ENCODE data around the gene SPATA12. TPM values are rescaled to one million over a fixed set of nuclear protein-coding genes. Genes with fewer than 3 reads are reported as not detected.

Gene SPATA12
- total RNA-seq, 1 experiment from 2014 or later, result 0.10 TPM

- no peaks in the 10 kb centered on the region for H3K9me3 ChIP-seq (ENCODE audit: control insufficient read depth, insufficient read depth, low read depth, low read length)
- intact Hi-C loops (cut with micrococcal nuclease; ENCODE audit: unreplicated experiment) (loop anchor here (5.0 kb wide), 1 partner anchor 55 kb away; no protein-coding TSS in a partner anchor), in situ Hi-C loops (cut with HindIII; ENCODE audit: low pct_unique_long_range_greater_than_20kb, low sequenced_read_pairs) (no loop called here)
- peak overlapping the region in 1 of 2 experiments; percentile 26; a peak in 2 of 4 replicates for H3K4me3 ChIP-seq (ENCODE audit: low read depth in 2 of 2, low read length in 2 of 2)
- peak overlapping the region; percentile 82 for H3K27ac ChIP-seq (ENCODE audit: low read length)
- ATAC-seq, result peak; percentile 60
- H3K36me3 ChIP-seq (ENCODE audit: control insufficient read depth, insufficient read depth, low read length), result no peaks in the 10 kb centered on the region
- ChIA-PET CTCF (no interaction called here), POLR2A (no interaction called here)
- DNase-seq (ENCODE audit: low read depth, low spot score), result no peak
- no peaks in the 10 kb centered on the region for H3K27me3 ChIP-seq (ENCODE audit: control insufficient read depth, insufficient read depth, low read length)
- H3K4me1 ChIP-seq (ENCODE audit: control insufficient read depth, insufficient read depth, low read length), result peaks cover 31% of the 10 kb centered on the region
- TF ChIP-seq CTCF (IDR thresholded peaks at IDR 0.05), result no peak
- no peak for TF ChIP-seq REST (IDR thresholded peaks at IDR 0.05; ENCODE audit: insufficient read depth in 1 of 2, low read depth in 2 of 2, low read length in 1 of 2)
- no peak for TF ChIP-seq TCF7L2 (IDR thresholded peaks at IDR 0.05; ENCODE audit: low read depth, low read length)
- no peak for TF ChIP-seq SIN3A (IDR thresholded peaks at IDR 0.05; ENCODE audit: borderline replicate concordance, insufficient read depth, low read depth, low read length)
- TF ChIP-seq POLR2AphosphoS5 (IDR thresholded peaks at IDR 0.05; ENCODE audit: low read depth, low read length), result no peak
- no TSS peak for BruUV-seq (replicated peaks)
Measured at GRCh38 chr3:57062101-57062631, 1.7 kb downstream of the SPATA12 start.

GRCh38 chr3:57063032-57063431 is 2.6 kb downstream of the SPATA12 start:
- Histone ChIP-seq H3K4me3 (ENCODE audit: low read depth in 2 of 2, low read length in 2 of 2) (no peak overlapping the region), H3K4me1 (ENCODE audit: control insufficient read depth, insufficient read depth, low read length) (peaks cover 34% of the 10 kb centered on the region), H3K27ac (ENCODE audit: low read length) (no peak overlapping the region), H3K36me3 (ENCODE audit: control insufficient read depth, insufficient read depth, low read length) (no peaks in the 10 kb centered on the region), H3K27me3 (ENCODE audit: control insufficient read depth, insufficient read depth, low read length) (no peaks in the 10 kb centered on the region), H3K9me3 (ENCODE audit: control insufficient read depth, insufficient read depth, low read depth, low read length) (no peaks in the 10 kb centered on the region)
- intact Hi-C loops (cut with micrococcal nuclease; ENCODE audit: unreplicated experiment), result loop anchor here (5.0 kb wide), 1 partner anchor 56 kb away; no protein-coding TSS in a partner anchor
- DNase-seq (ENCODE audit: low read depth, low spot score), result no peak
- ATAC-seq, result no peak
- TF ChIP-seq POLR2AphosphoS5 (IDR thresholded peaks at IDR 0.05; ENCODE audit: low read depth, low read length), result no peak
- TF ChIP-seq TCF7L2 (IDR thresholded peaks at IDR 0.05; ENCODE audit: low read depth, low read length), result no peak
- ChIA-PET CTCF (no interaction called here), POLR2A (no interaction called here)
- no TSS peak for BruUV-seq (replicated peaks)
- in situ Hi-C loops (cut with HindIII; ENCODE audit: low pct_unique_long_range_greater_than_20kb, low sequenced_read_pairs), result no loop called here

GRCh38 chr3:57064001-57064400 is 3.5 kb downstream of the SPATA12 start:
- Histone ChIP-seq H3K27ac (ENCODE audit: low read length) (no peak overlapping the region), H3K36me3 (ENCODE audit: control insufficient read depth, insufficient read depth, low read length) (no peaks in the 10 kb centered on the region), H3K9me3 (ENCODE audit: control insufficient read depth, insufficient read depth, low read depth, low read length) (no peaks in the 10 kb centered on the region), H3K4me3 (ENCODE audit: low read depth in 2 of 2, low read length in 2 of 2) (no peak overlapping the region), H3K4me1 (ENCODE audit: control insufficient read depth, insufficient read depth, low read length) (peaks cover 41% of the 10 kb centered on the region), H3K27me3 (ENCODE audit: control insufficient read depth, insufficient read depth, low read length) (no peaks in the 10 kb centered on the region)
- ATAC-seq, result no peak
- in situ Hi-C loops (cut with HindIII; ENCODE audit: low pct_unique_long_range_greater_than_20kb, low sequenced_read_pairs) (no loop called here), intact Hi-C loops (cut with micrococcal nuclease; ENCODE audit: unreplicated experiment) (loop anchor here (5.0 kb wide), 1 partner anchor 57 kb away; no protein-coding TSS in a partner anchor)
- CTCF ChIA-PET, result no interaction called here
- TF ChIP-seq CTCF (IDR thresholded peaks at IDR 0.05) (no peak), TCF7L2 (IDR thresholded peaks at IDR 0.05; ENCODE audit: low read depth, low read length) (no peak), POLR2AphosphoS5 (IDR thresholded peaks at IDR 0.05; ENCODE audit: low read depth, low read length) (no peak), REST (IDR thresholded peaks at IDR 0.05; ENCODE audit: insufficient read depth in 1 of 2, low read depth in 2 of 2, low read length in 1 of 2) (no peak), SIN3A (IDR thresholded peaks at IDR 0.05; ENCODE audit: borderline replicate concordance, insufficient read depth, low read depth, low read length) (no peak)
- POLR2A ChIA-PET, result no interaction called here
- no TSS peak for BruUV-seq (replicated peaks)
- DNase-seq (ENCODE audit: low read depth, low spot score), result no peak

Measured in Panc1 (cell line).